H9 (cell line): ENCODE results near the gene DOK1. TPM values are rescaled to one million over a fixed set of nuclear protein-coding genes. Genes with fewer than 3 reads are reported as not detected.

Experiments used
- DNase-seq: peaks from one replicate; pipeline ENCODE4 v3.0.0-alpha.2; 2017
- H2AFZ ChIP-seq: one replicate; pipeline ENCODE4 v1.6.1; 2013; ENCODE audit warnings: mild to moderate bottlenecking, low read length, control low read depth, moderate library complexity
- H2AK5ac ChIP-seq: 2 replicates; pipeline ENCODE4 v1.6.1; 2013; ENCODE audit warnings: low read length, control low read depth, mixed read lengths; ENCODE audit not compliant: insufficient read length
- H2BK120ac ChIP-seq: one replicate; pipeline ENCODE4 v1.6.1; 2013; ENCODE audit warnings: low read depth, mild to moderate bottlenecking, low read length, control low read depth, inconsistent platforms; ENCODE audit not compliant: poor library complexity, severe bottlenecking
- H2BK12ac ChIP-seq: 2 replicates; pipeline ENCODE4 v1.6.1; 2013; ENCODE audit warnings: low read length, control low read depth, mixed read lengths, low read depth; ENCODE audit not compliant: insufficient read length
- H2BK15ac ChIP-seq: 2 replicates; pipeline ENCODE4 v1.6.1; 2013; ENCODE audit warnings: low read depth, low read length, control low read depth
- H2BK20ac ChIP-seq: one replicate; pipeline ENCODE4 v1.6.1; 2013; ENCODE audit warnings: low read depth, mild to moderate bottlenecking, low read length, control low read depth, inconsistent platforms; ENCODE audit not compliant: poor library complexity, severe bottlenecking
- H2BK5ac ChIP-seq: 2 replicates; pipeline ENCODE4 v1.6.1; 2013; ENCODE audit warnings: low read length, control low read depth, mixed read lengths; ENCODE audit not compliant: insufficient read length
- H3K14ac ChIP-seq: 2 replicates; pipeline ENCODE4 v1.6.1; 2013; ENCODE audit warnings: low read length, control low read depth; ENCODE audit not compliant: insufficient read depth
- H3K18ac ChIP-seq: 2 replicates; pipeline ENCODE4 v1.6.1; 2013; ENCODE audit warnings: low read depth, mild to moderate bottlenecking, mixed read lengths, low read length, control low read depth; ENCODE audit not compliant: insufficient read length
- H3K23ac ChIP-seq: 2 replicates; pipeline ENCODE4 v1.6.1; 2013; ENCODE audit warnings: low read length, control low read depth, mixed read lengths, low read depth; ENCODE audit not compliant: insufficient read length
- H3K23me2 ChIP-seq: 2 replicates; pipeline ENCODE4 v1.6.1; 2013; ENCODE audit warnings: low read depth, mild to moderate bottlenecking, mixed read lengths, low read length, control low read depth; ENCODE audit not compliant: insufficient read length, poor library complexity, severe bottlenecking
- H3K27ac ChIP-seq: 2 replicates; pipeline ENCODE4 v1.5.1; 2013; ENCODE audit warnings: low read length, control low read depth, mixed read lengths, low read depth; ENCODE audit not compliant: insufficient read length
- H3K27me3 ChIP-seq: 2 replicates; pipeline ENCODE4 v1.6.1; 2013; ENCODE audit warnings: low read length, control low read depth, inconsistent platforms; ENCODE audit not compliant: insufficient read depth
- H3K4ac ChIP-seq: 2 replicates; pipeline ENCODE4 v1.6.1; 2013; ENCODE audit warnings: low read depth, mild to moderate bottlenecking, control low read depth, inconsistent platforms, low read length, moderate library complexity
- H3K4me1 ChIP-seq: 2 replicates; pipeline ENCODE4 v1.6.1; 2013; ENCODE audit warnings: low read length, control low read depth, inconsistent platforms; ENCODE audit not compliant: insufficient read depth
- H3K4me2 ChIP-seq: 2 replicates; pipeline ENCODE4 v1.6.1; 2013; ENCODE audit warnings: low read length, control low read depth, mixed read lengths; ENCODE audit not compliant: insufficient read length, insufficient read depth
- H3K56ac ChIP-seq: 2 replicates; pipeline ENCODE4 v1.6.1; 2013; ENCODE audit warnings: low read depth, mild to moderate bottlenecking, mixed read lengths, low read length, control low read depth; ENCODE audit not compliant: insufficient read length
- H3K79me1 ChIP-seq: 2 replicates; pipeline ENCODE4 v1.6.1; 2013; ENCODE audit warnings: low read depth, mild to moderate bottlenecking, moderate library complexity, low read length, control low read depth, inconsistent platforms; ENCODE audit not compliant: insufficient read depth, poor library complexity, severe bottlenecking
- H3K79me2 ChIP-seq: 2 replicates; pipeline ENCODE4 v1.6.1; 2013; ENCODE audit warnings: low read length, control low read depth, inconsistent platforms; ENCODE audit not compliant: insufficient read depth
- H3K9ac ChIP-seq: 2 replicates; pipeline ENCODE4 v1.6.1; 2013; ENCODE audit warnings: low read length, control low read depth, mixed read lengths; ENCODE audit not compliant: insufficient read length; ENCODE audit errors: extremely low read depth
- H3K9me3 ChIP-seq: one replicate; pipeline ENCODE4 v1.6.1; 2013; ENCODE audit warnings: low read depth, low read length, inconsistent platforms; ENCODE audit not compliant: control insufficient read depth
- H3T11ph ChIP-seq: one replicate; pipeline ENCODE4 v1.6.1; 2013; ENCODE audit warnings: mild to moderate bottlenecking, low read length, control low read depth, inconsistent platforms
- H4K20me1 ChIP-seq: one replicate; pipeline ENCODE4 v1.6.1; 2013; ENCODE audit not compliant: control insufficient read depth, insufficient read length, insufficient read depth
- H4K5ac ChIP-seq: 2 replicates; pipeline ENCODE4 v1.6.1; 2013; ENCODE audit warnings: low read depth, mild to moderate bottlenecking, mixed read lengths, low read length, control low read depth; ENCODE audit not compliant: insufficient read length
- H4K8ac ChIP-seq: replicated peaks from 2 replicates; pipeline ENCODE4 v1.6.1; 2013; ENCODE audit warnings: low read length, control low read depth, mixed read lengths, low read depth; ENCODE audit not compliant: insufficient read length
- H4K91ac ChIP-seq: 2 replicates; pipeline ENCODE4 v1.6.1; 2013; ENCODE audit warnings: low read depth, mild to moderate bottlenecking, moderate library complexity, mixed read lengths, low read length, control low read depth; ENCODE audit not compliant: insufficient read length
- H3K27ac Mint-ChIP-seq, 3 experiments: 2 replicates in 2 of 3; 3 replicates in 1 of 3; pipeline ENCODE4 v1.8.0; 2020 to 2021; ENCODE audit warnings: mixed read lengths in 3 of 3, mild to moderate bottlenecking in 1 of 3, moderate library complexity in 1 of 3
- H3K27me3 Mint-ChIP-seq: 2 replicates; pipeline ENCODE4 v1.8.0; 2021; ENCODE audit warnings: low read depth, mild to moderate bottlenecking, moderate library complexity, mixed read lengths
- H3K36me3 Mint-ChIP-seq, 3 experiments: 2 replicates in 2 of 3; 3 replicates in 1 of 3; pipeline ENCODE4 v1.8.0; 2020 to 2021; ENCODE audit warnings: low read depth in 3 of 3, mixed read lengths in 3 of 3; ENCODE audit not compliant: insufficient read depth in 1 of 3
- H3K4me1 Mint-ChIP-seq, 2 experiments: 2 replicates each; pipeline ENCODE4 v1.8.0; 2020; ENCODE audit warnings: mixed read lengths in 2 of 2
- H3K4me3 Mint-ChIP-seq, 2 experiments: 2 replicates in 1 of 2; 3 replicates in 1 of 2; pipeline ENCODE4 v1.8.0; 2020 to 2021; ENCODE audit warnings: mild to moderate bottlenecking in 2 of 2, mixed read lengths in 2 of 2, moderate library complexity in 1 of 2
- H3K9me3 Mint-ChIP-seq, 2 experiments: 2 replicates in 1 of 2; 3 replicates in 1 of 2; pipeline ENCODE4 v1.8.0; 2020; ENCODE audit warnings: mild to moderate bottlenecking in 2 of 2, mixed read lengths in 2 of 2, moderate library complexity in 1 of 2
- WGBS: extraction: QIAGEN DNeasy Blood & Tissue Kit; methylation state at CpG from one replicate; pipeline ENCODE4 v1.1.7; 2013; ENCODE audit warnings: missing lambda C conversion rate, low lambda C conversion rate, mixed read lengths; ENCODE audit not compliant: insufficient read length; ENCODE audit errors: extremely low coverage; 5-methylcytosine and 5-hydroxymethylcytosine counted together
- total RNA-seq: library from RNA; stranded (reverse); gene quantifications from 2 replicates; pipeline ENCODE4 v1.2.1, GENCODE V29; 2021
- TF ChIP-seq, protein P1 (sequence below): fragments of 200-600 bp; sonication (generic); conservative IDR thresholded peaks from 3 replicates; pipeline ENCODE4 v1.8.0; 2021; ENCODE audit warnings: antibody characterized with exemption, mild to moderate bottlenecking

DOK1 gene
- total RNA-seq, 1 experiment from 2014 or later, result 16.0 TPM

GRCh38 chr2:74588664-74589063 is 34.1 kb downstream of the DOK1 start:
- TF ChIP-seq, protein P1, sequence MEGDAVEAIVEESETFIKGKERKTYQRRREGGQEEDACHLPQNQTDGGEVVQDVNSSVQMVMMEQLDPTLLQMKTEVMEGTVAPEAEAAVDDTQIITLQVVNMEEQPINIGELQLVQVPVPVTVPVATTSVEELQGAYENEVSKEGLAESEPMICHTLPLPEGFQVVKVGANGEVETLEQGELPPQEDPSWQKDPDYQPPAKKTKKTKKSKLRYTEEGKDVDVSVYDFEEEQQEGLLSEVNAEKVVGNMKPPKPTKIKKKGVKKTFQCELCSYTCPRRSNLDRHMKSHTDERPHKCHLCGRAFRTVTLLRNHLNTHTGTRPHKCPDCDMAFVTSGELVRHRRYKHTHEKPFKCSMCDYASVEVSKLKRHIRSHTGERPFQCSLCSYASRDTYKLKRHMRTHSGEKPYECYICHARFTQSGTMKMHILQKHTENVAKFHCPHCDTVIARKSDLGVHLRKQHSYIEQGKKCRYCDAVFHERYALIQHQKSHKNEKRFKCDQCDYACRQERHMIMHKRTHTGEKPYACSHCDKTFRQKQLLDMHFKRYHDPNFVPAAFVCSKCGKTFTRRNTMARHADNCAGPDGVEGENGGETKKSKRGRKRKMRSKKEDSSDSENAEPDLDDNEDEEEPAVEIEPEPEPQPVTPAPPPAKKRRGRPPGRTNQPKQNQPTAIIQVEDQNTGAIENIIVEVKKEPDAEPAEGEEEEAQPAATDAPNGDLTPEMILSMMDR, result no peak
- Histone ChIP-seq H3K4ac (no peak overlapping the region), H2AFZ (no peak overlapping the region), H2BK12ac (no peak overlapping the region), H3K79me2 (no peaks in the 10 kb centered on the region), H2BK20ac (no peak overlapping the region), H2BK5ac (no peak overlapping the region), H3T11ph (no peak overlapping the region), H2BK15ac (no peak overlapping the region), H3K23me2 (no peaks in the 10 kb centered on the region), H3K79me1 (no peaks in the 10 kb centered on the region), H4K20me1 (no peaks in the 10 kb centered on the region), H3K9ac (no peak overlapping the region), H3K27ac (no peak overlapping the region), H3K4me1 (peaks cover 5% of the 10 kb centered on the region; the same call in 1 of the 2 replicates), H3K23ac (no peak overlapping the region), H3K9me3 (no peaks in the 10 kb centered on the region), H4K91ac (no peak overlapping the region), H3K4me2 (no peak overlapping the region), H2BK120ac (no peak overlapping the region), H2AK5ac (no peak overlapping the region), H4K8ac (no peak overlapping the region), H3K56ac (no peak overlapping the region), H3K18ac (no peak overlapping the region), H3K27me3 (no peaks in the 10 kb centered on the region; the same call in 1 of the 2 replicates), H3K14ac (no peak overlapping the region), H4K5ac (no peak overlapping the region)
- no peak overlapping the region for H3K27ac Mint-ChIP-seq
- peaks cover 5% of the 10 kb centered on the region for H3K27me3 Mint-ChIP-seq
- H3K4me3 Mint-ChIP-seq, result no peak overlapping the region
- no CpG with 5 or more reads among the region's 2 CpGs for WGBS
- no peaks in the 10 kb centered on the region for H3K9me3 Mint-ChIP-seq
- no peak for DNase-seq
- H3K4me1 Mint-ChIP-seq, result peaks cover 10 to 13% of the 10 kb centered on the region in 2 experiments
- no peaks in the 10 kb centered on the region for H3K36me3 Mint-ChIP-seq
